ENCODE data around the gene ANO2.

GRCh38 chr12:5561057-5561456 is 384.0 kb downstream of the ANO2 start:
- TF ChIP-seq CTCF (IDR thresholded peaks at IDR 0.05; ENCODE audit: poor library complexity, severe bottlenecking) (no peak), EZH2 (IDR thresholded peaks at IDR 0.05; ENCODE audit: borderline replicate concordance, insufficient read depth, low read length, poor library complexity, severe bottlenecking) (no peak), REST (IDR thresholded peaks at IDR 0.05; ENCODE audit: borderline replicate concordance) (no peak), RAD21 (conservative IDR thresholded peaks at IDR 0.05) (no peak), POLR2AphosphoS5 (IDR thresholded peaks at IDR 0.05) (no peak)

All from neural cell (in vitro differentiated cells).